PC-9 (cell line): Measurements from ENCODE around the gene ZBTB9.

Experiments
- CTCF ChIP-seq: fragments of 200-600 bp; sonication (generic); conservative IDR thresholded peaks from 2 replicates; pipeline ENCODE4 v1.6.1; 2017; ENCODE audit warnings: mixed run types, antibody characterized with exemption, mild to moderate bottlenecking, moderate library complexity
- EZH2 ChIP-seq: fragments of 200-600 bp; sonication (generic); IDR thresholded peaks from 2 replicates; pipeline ENCODE4 v1.8.0; 2017; ENCODE audit warnings: antibody characterized with exemption, low read depth

DNA sequence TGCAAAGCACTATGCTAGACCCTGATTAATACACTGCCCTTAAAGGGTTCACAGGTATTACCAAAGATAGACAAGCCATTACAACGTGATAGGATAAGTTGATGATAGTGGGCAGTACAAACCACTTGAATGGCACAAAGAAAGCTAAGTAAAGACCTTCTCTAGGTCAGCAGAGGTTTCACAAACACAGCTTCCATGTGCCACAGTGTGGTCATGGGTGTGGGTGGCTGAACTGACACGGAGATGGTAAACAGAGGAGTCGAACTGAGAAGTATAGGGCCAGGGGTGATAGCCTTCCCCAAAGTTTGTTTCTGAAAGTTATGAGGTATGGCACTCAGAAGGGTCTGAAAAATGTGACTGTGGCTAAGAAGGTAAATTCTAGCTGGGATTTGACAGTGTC, 4.3 kb downstream of the ZBTB9 start:
- TF ChIP-seq CTCF (no peak), EZH2 (no peak)
